HG02642 (cell line): Measurements from ENCODE around the gene BMP3.

ENCODE experiments used
- ATAC-seq: cut with Tn5 transposase; IDR thresholded peaks from one replicate; pipeline ENCODE4 v1.9.1; 2021; ENCODE audit warnings: mild to moderate bottlenecking; ENCODE audit not compliant: unreplicated experiment, poor library complexity

BMP3 gene

DNA sequence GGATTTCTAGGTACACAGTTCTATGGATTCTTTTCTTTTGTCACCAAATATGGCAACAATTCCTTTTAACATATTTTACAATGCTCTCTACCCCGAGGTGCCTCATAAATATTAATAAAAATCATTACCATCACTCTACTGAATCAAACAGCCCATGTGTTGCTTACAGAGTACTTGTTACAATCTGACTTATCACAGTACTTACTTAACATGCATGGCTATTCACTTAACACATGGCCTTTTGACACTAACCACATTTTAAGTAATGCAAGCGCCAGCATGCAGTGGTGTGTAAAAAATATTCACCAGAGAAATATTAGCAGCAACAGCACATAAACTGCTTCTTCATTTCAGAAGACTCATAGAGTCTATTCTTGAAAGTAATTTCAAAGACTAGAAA is 64.9 kb downstream of the BMP3 start:
- ATAC-seq = no peak

DNA sequence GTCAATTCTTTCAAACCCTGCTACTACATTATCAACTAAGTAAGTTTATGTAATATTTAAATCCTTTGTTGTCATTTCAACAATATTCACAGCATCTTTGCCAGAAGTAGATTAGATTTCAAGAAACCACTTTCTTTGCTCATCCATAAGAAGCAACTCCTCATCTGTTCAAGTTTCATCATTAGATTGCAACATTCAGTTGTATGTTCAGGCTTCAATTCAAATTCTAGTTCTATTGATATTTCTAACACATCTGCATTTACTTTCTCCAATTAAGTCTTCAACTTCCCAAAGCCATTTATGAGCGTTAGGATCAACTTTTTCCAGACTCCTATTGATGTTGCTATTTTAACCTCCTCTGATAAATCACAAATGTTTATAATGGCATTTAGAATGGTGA is 66.1 kb downstream of the BMP3 start:
- ATAC-seq = no peak

DNA sequence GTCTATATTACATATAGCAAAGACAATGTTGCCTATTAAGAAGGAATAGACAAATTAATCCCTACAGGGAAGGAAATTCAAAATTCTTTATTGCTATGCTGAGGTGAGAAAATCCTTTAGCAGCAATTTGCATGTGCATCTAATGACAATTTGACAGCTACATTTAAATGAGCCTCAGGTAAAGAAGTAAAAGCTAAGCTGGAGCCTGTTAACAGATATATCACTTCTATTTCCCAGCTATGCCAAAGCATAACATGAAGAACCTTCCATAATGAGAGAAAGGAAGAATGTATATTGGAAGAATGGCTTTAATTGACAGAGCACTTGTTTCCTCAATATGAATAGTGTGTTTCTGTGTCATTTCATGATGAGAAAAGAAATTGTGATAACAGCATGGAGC is 71.6 kb downstream of the BMP3 start:
- no peak for ATAC-seq

DNA sequence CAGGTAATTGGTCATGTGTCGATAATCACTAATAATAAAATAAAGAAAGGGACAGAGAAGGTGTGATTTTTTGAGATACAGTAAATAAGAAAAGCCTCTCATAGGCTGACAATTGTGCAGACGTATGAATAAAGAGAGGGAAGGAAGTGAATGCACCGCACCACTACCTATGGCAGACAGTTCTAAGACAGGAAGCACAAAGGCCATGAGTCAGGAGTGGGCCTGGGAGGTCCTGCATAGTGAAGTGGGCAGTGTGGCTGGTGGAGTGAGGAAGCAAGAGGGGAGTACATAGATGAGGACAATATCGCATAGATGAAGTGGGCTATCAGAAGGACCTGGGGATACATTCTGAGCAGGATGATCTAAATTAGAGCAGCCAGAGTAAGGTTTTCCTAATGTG is 75.6 kb downstream of the BMP3 start:
- ATAC-seq = no peak
